Measurements from ENCODE around the gene ABCG4. TPM values are rescaled to one million over a fixed set of nuclear protein-coding genes. Genes with fewer than 3 reads are reported as not detected.

The ABCG4 gene
- total and polyA plus RNA-seq, 2 of the 8 experiments (the other 6 are each of a cell fraction or from before 2014, with no cell fraction given): 1.8 to 2.3 TPM

GRCh38 chr11:119205574-119206510 lies 57.0 kb downstream of the ABCG4 start, which contains the start of gene CBL (continued):
- TF ChIP-seq, protein P1, sequence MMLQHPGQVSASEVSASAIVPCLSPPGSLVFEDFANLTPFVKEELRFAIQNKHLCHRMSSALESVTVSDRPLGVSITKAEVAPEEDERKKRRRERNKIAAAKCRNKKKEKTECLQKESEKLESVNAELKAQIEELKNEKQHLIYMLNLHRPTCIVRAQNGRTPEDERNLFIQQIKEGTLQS (IDR thresholded peaks at IDR 0.05; ENCODE audit: insufficient read depth, low read depth, low read length): no peak
- TF ChIP-seq JUND (IDR thresholded peaks at IDR 0.05; ENCODE audit: low read length) (no peak), SP2 (IDR thresholded peaks at IDR 0.05; ENCODE audit: low read length) (no peak), TBP (IDR thresholded peaks at IDR 0.05; ENCODE audit: low read depth, low read length) (peak; percentile 35; the same call in 1 of the 2 replicates), SP4 (IDR thresholded peaks at IDR 0.05; ENCODE audit: low read length) (0 out of 2 replicates have a peak, but pooled peaks have one; percentile 68), EZH2 (IDR thresholded peaks at IDR 0.05; ENCODE audit: low read depth, low read length, severe bottlenecking) (no peak), RAD21 (IDR thresholded peaks at IDR 0.05 in 1 of 2, conservative IDR thresholded peaks at IDR 0.05 in 1 of 2; ENCODE audit: low read depth in 2 of 2, low read length in 2 of 2) (peak; percentile 4 to 41; a peak in 3 of 4 replicates), CHD7 (IDR thresholded peaks at IDR 0.05; ENCODE audit: insufficient replicate concordance, low read length) (no peak)

Data from H1 (cell line).